IMR-90 (cell line): Measurements from ENCODE around the gene TM7SF2.

Source experiments
- BHLHE40 ChIP-seq: fragments of 150-350 bp; IDR thresholded peaks from 2 replicates; pipeline ENCODE4 v1.6.1; 2016; ENCODE audit warnings: mild to moderate bottlenecking, low read depth, low read length
- CEBPB ChIP-seq: IDR thresholded peaks from 2 replicates; pipeline ENCODE4 v1.6.1; 2012; ENCODE audit warnings: low read depth, low read length, improper control_type of control experiment
- ELK1 ChIP-seq: fragments of 150-350 bp; IDR thresholded peaks from 2 replicates; pipeline ENCODE4 v1.6.1; 2016; ENCODE audit warnings: low read depth, mild to moderate bottlenecking, low read length, moderate library complexity, borderline replicate concordance
- FOS ChIP-seq: fragments of 150-350 bp; IDR thresholded peaks from 2 replicates; pipeline ENCODE4 v1.6.1; 2016; ENCODE audit warnings: low read depth, low read length
- MAFK ChIP-seq: IDR thresholded peaks from 2 replicates; pipeline ENCODE4 v1.6.1; 2012; ENCODE audit warnings: low read depth, low read length, improper control_type of control experiment
- MAZ ChIP-seq: IDR thresholded peaks from 2 replicates; pipeline ENCODE4 v1.6.1; 2012; ENCODE audit warnings: low read depth, mild to moderate bottlenecking, low read length, improper control_type of control experiment, moderate library complexity, borderline replicate concordance
- MXI1 ChIP-seq: IDR thresholded peaks from 2 replicates; pipeline ENCODE4 v1.6.1; 2012; ENCODE audit warnings: low read depth, mild to moderate bottlenecking, low read length, moderate library complexity, borderline replicate concordance
- NFE2L2 ChIP-seq: fragments of 150-350 bp; IDR thresholded peaks from 2 replicates; pipeline ENCODE4 v1.6.1; 2016; ENCODE audit warnings: low read depth, mild to moderate bottlenecking, low read length
- POLR2A ChIP-seq: IDR thresholded peaks from 2 replicates; pipeline ENCODE4 v1.6.1; 2012; ENCODE audit warnings: mild to moderate bottlenecking, low read depth, low read length
- RAD21 ChIP-seq: IDR thresholded peaks from 2 replicates; pipeline ENCODE4 v1.6.1; 2012; ENCODE audit warnings: low read length, improper control_type of control experiment
- RCOR1 ChIP-seq: IDR thresholded peaks from 2 replicates; pipeline ENCODE4 v1.6.1; 2012; ENCODE audit warnings: mild to moderate bottlenecking, low read length, improper control_type of control experiment; ENCODE audit not compliant: insufficient replicate concordance
- SMC3 ChIP-seq: fragments of 150-350 bp; IDR thresholded peaks from 2 replicates; pipeline ENCODE4 v1.6.1; 2016; ENCODE audit warnings: low read depth, mild to moderate bottlenecking, antibody characterized with exemption, low read length, moderate library complexity
- TF ChIP-seq, protein P1 (sequence below): conservative IDR thresholded peaks from 2 replicates; pipeline ENCODE4 v1.5.1; 2012; ENCODE audit warnings: mild to moderate bottlenecking, low read depth, low read length, improper control_type of control experiment
- TF ChIP-seq, protein P2 (sequence below): fragments of 150-350 bp; IDR thresholded peaks from 2 replicates; pipeline ENCODE4 v1.6.1; 2017; ENCODE audit warnings: mild to moderate bottlenecking, antibody characterized with exemption, low read length, low read depth

DNA sequence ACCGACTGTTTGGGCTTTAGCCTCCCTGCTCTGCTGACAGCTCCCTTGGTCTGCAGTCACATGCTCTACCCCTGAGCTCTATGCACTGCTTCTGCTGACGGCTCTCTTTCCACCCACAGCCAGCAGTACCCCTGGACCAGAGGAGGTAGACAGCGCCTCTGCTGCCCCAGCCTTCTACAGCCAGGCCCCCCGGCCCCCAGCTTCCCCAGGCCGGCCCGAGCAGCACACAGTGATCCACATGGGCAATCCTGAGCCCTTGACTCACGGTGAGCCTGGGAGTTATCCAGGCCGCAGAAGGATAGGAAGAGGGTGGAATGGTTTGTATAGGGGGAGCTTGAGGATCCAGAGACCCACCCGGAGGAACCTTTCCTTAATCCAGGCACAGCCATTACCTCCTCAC, 24.9 kb upstream of the TM7SF2 start:
- TF ChIP-seq, protein P1, sequence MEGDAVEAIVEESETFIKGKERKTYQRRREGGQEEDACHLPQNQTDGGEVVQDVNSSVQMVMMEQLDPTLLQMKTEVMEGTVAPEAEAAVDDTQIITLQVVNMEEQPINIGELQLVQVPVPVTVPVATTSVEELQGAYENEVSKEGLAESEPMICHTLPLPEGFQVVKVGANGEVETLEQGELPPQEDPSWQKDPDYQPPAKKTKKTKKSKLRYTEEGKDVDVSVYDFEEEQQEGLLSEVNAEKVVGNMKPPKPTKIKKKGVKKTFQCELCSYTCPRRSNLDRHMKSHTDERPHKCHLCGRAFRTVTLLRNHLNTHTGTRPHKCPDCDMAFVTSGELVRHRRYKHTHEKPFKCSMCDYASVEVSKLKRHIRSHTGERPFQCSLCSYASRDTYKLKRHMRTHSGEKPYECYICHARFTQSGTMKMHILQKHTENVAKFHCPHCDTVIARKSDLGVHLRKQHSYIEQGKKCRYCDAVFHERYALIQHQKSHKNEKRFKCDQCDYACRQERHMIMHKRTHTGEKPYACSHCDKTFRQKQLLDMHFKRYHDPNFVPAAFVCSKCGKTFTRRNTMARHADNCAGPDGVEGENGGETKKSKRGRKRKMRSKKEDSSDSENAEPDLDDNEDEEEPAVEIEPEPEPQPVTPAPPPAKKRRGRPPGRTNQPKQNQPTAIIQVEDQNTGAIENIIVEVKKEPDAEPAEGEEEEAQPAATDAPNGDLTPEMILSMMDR = no peak
- TF ChIP-seq MXI1 = no peak
- no peak for TF ChIP-seq POLR2A
- TF ChIP-seq, protein P2, sequence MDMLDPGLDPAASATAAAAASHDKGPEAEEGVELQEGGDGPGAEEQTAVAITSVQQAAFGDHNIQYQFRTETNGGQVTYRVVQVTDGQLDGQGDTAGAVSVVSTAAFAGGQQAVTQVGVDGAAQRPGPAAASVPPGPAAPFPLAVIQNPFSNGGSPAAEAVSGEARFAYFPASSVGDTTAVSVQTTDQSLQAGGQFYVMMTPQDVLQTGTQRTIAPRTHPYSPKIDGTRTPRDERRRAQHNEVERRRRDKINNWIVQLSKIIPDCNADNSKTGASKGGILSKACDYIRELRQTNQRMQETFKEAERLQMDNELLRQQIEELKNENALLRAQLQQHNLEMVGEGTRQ = no peak
- no peak for TF ChIP-seq FOS
- no peak for TF ChIP-seq MAZ
- no peak for TF ChIP-seq RAD21
- no peak for TF ChIP-seq RCOR1
- TF ChIP-seq BHLHE40 = no peak
- no peak for TF ChIP-seq SMC3
- no peak for TF ChIP-seq NFE2L2
- TF ChIP-seq ELK1 = no peak
- no peak for TF ChIP-seq MAFK
- no peak for TF ChIP-seq CEBPB
